Mammary epithelial cell (primary cell): ENCODE data around the gene RRP12.

Experiments used
- CTCF ChIP-seq, 2 donors: IDR thresholded peaks in 1 of 2; conservative IDR thresholded peaks in 1 of 2; 2 replicates each; pipeline ENCODE4 v1.5.1; 2011 to 2012; ENCODE audit warnings: inconsistent platforms in 2 of 2, low read length in 2 of 2, mild to moderate bottlenecking in 2 of 2, control low read depth in 1 of 2, low read depth in 1 of 2; ENCODE audit not compliant: insufficient read depth in 1 of 2; ENCODE audit errors: extremely low read depth in 1 of 2
- EZH2 ChIP-seq: IDR thresholded peaks from 2 replicates; pipeline ENCODE4 v1.6.1; 2012; ENCODE audit warnings: low read length, inconsistent platforms, borderline replicate concordance

- TF ChIP-seq CTCF (conservative IDR thresholded peaks at IDR 0.05 in 1 of 2, IDR thresholded peaks at IDR 0.05 in 1 of 2; ENCODE audit: extremely low read depth in 1 of 2, insufficient read depth in 1 of 2, low read depth in 1 of 2, low read length in 2 of 2) (no peak), EZH2 (no peak)
Measured at GRCh38 chr10:97347317-97347716, 53.8 kb downstream of the RRP12 start.
